ENCODE results near the gene ZBTB25.

Gene ZBTB25

DNA sequence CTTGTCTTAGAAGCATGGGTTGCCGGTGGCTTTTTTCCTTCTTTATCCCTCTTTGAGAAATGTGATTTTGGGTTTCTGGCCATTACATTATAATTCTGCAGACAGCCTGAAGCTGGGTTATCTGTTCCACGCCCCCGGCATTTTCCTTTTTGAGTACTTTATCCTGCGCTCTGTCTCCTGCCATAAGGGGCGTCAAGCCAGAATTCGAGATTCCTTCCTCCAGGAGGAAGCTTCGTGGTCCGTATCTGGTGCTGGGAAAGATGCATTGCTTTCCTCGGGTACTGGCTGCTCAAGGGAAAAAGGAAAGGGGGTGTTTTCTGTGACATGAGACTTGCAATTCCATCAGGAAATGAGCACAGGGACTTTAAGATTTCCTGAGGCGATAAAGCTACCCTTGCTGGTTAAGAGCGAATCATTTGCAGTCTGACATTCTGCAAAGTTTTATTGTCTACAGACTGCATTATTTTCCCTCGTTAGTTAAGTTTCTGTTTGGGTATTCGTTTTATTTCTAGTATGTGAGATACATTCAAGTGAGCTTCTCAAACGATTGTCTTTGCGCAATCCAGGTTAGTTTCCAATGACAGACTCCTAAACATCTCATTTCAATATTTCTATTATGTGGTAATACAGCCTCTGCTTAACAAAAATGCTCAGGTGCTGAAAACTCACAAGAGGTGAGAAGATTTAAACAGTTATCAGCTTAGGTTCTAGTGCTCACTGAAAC, 37.6 kb downstream of the ZBTB25 start:
- no peaks in the 10 kb centered on the region for H3K27me3 ChIP-seq (ENCODE audit: low read depth, low read length)
- TF ChIP-seq EZH2phosphoT487 (IDR thresholded peaks at IDR 0.05; ENCODE audit: low read depth) (no peak), CTCF (IDR thresholded peaks at IDR 0.05; ENCODE audit: low read depth, low read length) (no peak)

DNA sequence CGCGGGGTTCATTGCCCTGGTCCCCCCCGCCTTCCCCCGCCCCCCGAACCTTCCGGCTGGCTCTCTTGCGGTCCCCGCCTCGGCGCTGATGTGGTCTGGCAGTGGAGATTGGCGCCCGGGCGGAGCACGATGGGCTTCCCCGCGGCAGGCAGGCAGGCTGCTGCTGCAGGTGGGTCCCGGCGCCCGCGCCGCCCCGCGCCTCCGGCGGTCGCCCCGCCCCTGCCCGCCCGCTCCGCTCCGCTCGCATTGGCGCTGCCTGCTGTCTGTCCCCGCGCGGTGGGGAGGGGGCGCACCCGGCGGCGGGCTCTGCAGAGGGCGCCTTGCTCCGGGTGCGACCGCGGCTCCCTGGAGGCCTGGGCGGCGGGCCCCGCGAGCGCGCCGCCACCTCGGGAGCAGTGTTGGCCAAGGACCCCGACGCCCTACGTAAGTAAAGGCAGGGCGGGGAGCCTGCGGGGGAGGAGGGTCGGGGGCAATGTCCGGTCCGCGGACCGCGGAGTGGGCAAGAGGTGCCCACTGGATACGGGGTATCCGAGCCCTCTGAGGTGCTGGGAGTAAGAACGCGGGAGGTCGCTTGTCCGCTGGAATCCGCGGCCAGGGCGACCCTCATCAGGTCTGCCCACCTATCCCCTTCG, 38.3 kb downstream of the ZBTB25 start, which contains the start of gene AKAP5:
Gene AKAP5 (plus strand): TSS at position 309 of the 632 bp plus-strand sequence. CDS start 2,896 bp downstream, outside the sequence.
- peaks cover 14% of the 10 kb centered on the region for H4K20me1 ChIP-seq (ENCODE audit: insufficient read depth, low read length)
- H3K79me2 ChIP-seq (ENCODE audit: low read length): no peaks in the 10 kb centered on the region
- H2AFZ ChIP-seq (ENCODE audit: low read depth, low read length): no peak within 1 kb of the TSS
- peak within 1 kb of the TSS; percentile 94 for H3K4me2 ChIP-seq (ENCODE audit: low read length)
- peaks cover 43% of the 10 kb centered on the region for H3K4me1 ChIP-seq (ENCODE audit: low read length)
- H3K9ac ChIP-seq (ENCODE audit: low read length): peak within 1 kb of the TSS; percentile 61
- peaks cover 20% of the 10 kb centered on the region for H3K36me3 ChIP-seq (replicated peaks; ENCODE audit: low read depth, low read length)
- TF ChIP-seq CTCF (IDR thresholded peaks at IDR 0.05; ENCODE audit: low read depth, low read length) (no peak), EZH2phosphoT487 (IDR thresholded peaks at IDR 0.05; ENCODE audit: low read depth) (no peak)
- no peaks in the 10 kb centered on the region for H3K27me3 ChIP-seq (ENCODE audit: low read depth, low read length)
- H3K4me3 ChIP-seq (ENCODE audit: low read length): peak within 1 kb of the TSS; percentile 79
- H3K27ac ChIP-seq (ENCODE audit: low read length): no peak within 1 kb of the TSS
- H3K9me3 ChIP-seq (ENCODE audit: insufficient read depth, low read length): no peaks in the 10 kb centered on the region

More for the DNA sequence above, 37.6 kb downstream of the ZBTB25 start:
- Histone ChIP-seq H3K36me3 (replicated peaks; ENCODE audit: low read depth, low read length) (peaks cover 19% of the 10 kb centered on the region), H3K4me3 (ENCODE audit: low read length) (peak overlapping the region; percentile 79), H3K9me3 (ENCODE audit: insufficient read depth, low read length) (no peaks in the 10 kb centered on the region), H3K4me2 (ENCODE audit: low read length) (peak overlapping the region; percentile 94), H2AFZ (ENCODE audit: low read depth, low read length) (no peak overlapping the region), H3K27ac (ENCODE audit: low read length) (no peak overlapping the region), H3K79me2 (ENCODE audit: low read length) (no peaks in the 10 kb centered on the region), H3K9ac (ENCODE audit: low read length) (peak overlapping the region; percentile 61), H4K20me1 (ENCODE audit: insufficient read depth, low read length) (peaks cover 14% of the 10 kb centered on the region), H3K4me1 (ENCODE audit: low read length) (peaks cover 43% of the 10 kb centered on the region)

DNA sequence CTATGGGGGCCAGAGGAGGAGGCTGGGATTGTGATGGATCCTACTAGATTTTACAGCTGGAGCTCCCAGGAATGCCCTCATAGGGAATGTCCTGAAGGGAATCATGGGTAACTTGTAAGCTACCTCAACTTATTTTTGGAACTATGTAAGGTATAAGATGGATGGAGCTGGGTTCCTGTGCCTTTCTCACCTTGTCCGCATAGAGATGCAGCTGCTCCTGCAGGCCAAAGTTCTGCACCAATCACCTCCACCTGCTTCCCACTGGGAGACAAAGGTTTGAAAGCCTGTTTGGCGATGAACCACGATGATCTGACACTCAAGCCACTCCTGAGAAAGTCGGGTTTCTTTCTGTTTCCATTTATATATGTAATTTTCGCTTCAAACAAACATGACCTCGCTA, 39.0 kb downstream of the ZBTB25 start:
- peak overlapping the region; percentile 79 for H3K4me3 ChIP-seq (ENCODE audit: low read length)
- peaks cover 23% of the 10 kb centered on the region for H3K36me3 ChIP-seq (replicated peaks; ENCODE audit: low read depth, low read length)
- H3K4me1 ChIP-seq (ENCODE audit: low read length): peaks cover 48% of the 10 kb centered on the region
- peak overlapping the region; percentile 94 for H3K4me2 ChIP-seq (ENCODE audit: low read length)
- H3K9ac ChIP-seq (ENCODE audit: low read length): peak overlapping the region; percentile 61
- H4K20me1 ChIP-seq (ENCODE audit: insufficient read depth, low read length): peaks cover 13% of the 10 kb centered on the region
- H2AFZ ChIP-seq (ENCODE audit: low read depth, low read length): no peak overlapping the region
- no peaks in the 10 kb centered on the region for H3K27me3 ChIP-seq (ENCODE audit: low read depth, low read length)
- no peaks in the 10 kb centered on the region for H3K9me3 ChIP-seq (ENCODE audit: insufficient read depth, low read length)
- no peak for TF ChIP-seq CTCF (IDR thresholded peaks at IDR 0.05; ENCODE audit: low read depth, low read length)
- TF ChIP-seq EZH2phosphoT487 (IDR thresholded peaks at IDR 0.05; ENCODE audit: low read depth): no peak
- no peak overlapping the region for H3K27ac ChIP-seq (ENCODE audit: low read length)
- no peaks in the 10 kb centered on the region for H3K79me2 ChIP-seq (ENCODE audit: low read length)

DNA sequence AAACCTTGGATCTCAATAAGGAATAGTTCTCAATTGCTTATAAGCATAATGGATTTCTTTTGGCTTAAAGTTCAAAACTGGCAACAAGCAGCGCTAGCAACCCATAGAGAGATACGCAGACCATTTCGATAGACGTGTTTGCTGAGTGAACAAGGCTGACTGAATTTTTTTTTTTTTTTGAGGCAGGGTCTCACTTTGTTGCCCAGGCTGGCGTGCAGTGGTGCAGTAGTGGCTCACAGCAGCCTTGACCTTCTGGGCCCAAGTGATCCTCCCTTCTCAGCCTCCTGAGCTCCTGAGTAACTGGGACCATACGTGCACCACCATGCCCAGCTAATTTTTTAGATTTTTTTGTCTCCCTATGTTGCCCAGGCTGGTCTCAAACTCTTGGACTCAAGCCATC, 39.8 kb downstream of the ZBTB25 start:
- Histone ChIP-seq H3K27ac (ENCODE audit: low read length) (no peak overlapping the region), H3K9ac (ENCODE audit: low read length) (no peak overlapping the region), H3K4me2 (ENCODE audit: low read length) (peak overlapping the region; percentile 94; the same call in 1 of the 2 replicates), H2AFZ (ENCODE audit: low read depth, low read length) (no peak overlapping the region), H3K79me2 (ENCODE audit: low read length) (no peaks in the 10 kb centered on the region), H3K4me1 (ENCODE audit: low read length) (peaks cover 55% of the 10 kb centered on the region), H4K20me1 (ENCODE audit: insufficient read depth, low read length) (peaks cover 10% of the 10 kb centered on the region), H3K27me3 (ENCODE audit: low read depth, low read length) (no peaks in the 10 kb centered on the region), H3K9me3 (ENCODE audit: insufficient read depth, low read length) (no peaks in the 10 kb centered on the region), H3K36me3 (replicated peaks; ENCODE audit: low read depth, low read length) (peaks cover 30% of the 10 kb centered on the region), H3K4me3 (ENCODE audit: low read length) (no peak overlapping the region)
- no peak for TF ChIP-seq EZH2phosphoT487 (IDR thresholded peaks at IDR 0.05; ENCODE audit: low read depth)

All from OCI-LY3 (cell line).